Liver (tissue), 9 donors: Measurements from ENCODE around the gene OLFML2A. TPM values are rescaled to one million over a fixed set of nuclear protein-coding genes. Genes with fewer than 3 reads are reported as not detected.

Experiments used
- DNase-seq: peaks from one replicate; pipeline ENCODE4 v3.0.0-alpha.2; 2017; ENCODE audit warnings: low spot score
- H3K27ac ChIP-seq, 2 donors: one replicate each; pipeline ENCODE4 v1.7.0; 2013; ENCODE audit warnings: inconsistent platforms in 2 of 2, low read length in 2 of 2, control low read depth in 1 of 2, low read depth in 1 of 2, mild to moderate bottlenecking in 1 of 2
- H3K27me3 ChIP-seq, 4 donors: one replicate each; pipeline versions ENCODE4 v1.6.1 to v1.7.0; 2013; ENCODE audit warnings: low read length in 3 of 4, inconsistent platforms in 1 of 4, mild to moderate bottlenecking in 1 of 4, moderate library complexity in 1 of 4; ENCODE audit not compliant: control insufficient read depth in 4 of 4, insufficient read depth in 4 of 4
- H3K36me3 ChIP-seq, 4 donors: one replicate each; pipeline versions ENCODE4 v1.6.1 to v1.7.0; 2013; ENCODE audit warnings: low read length in 3 of 4, mild to moderate bottlenecking in 3 of 4, low read depth in 1 of 4, moderate library complexity in 1 of 4; ENCODE audit not compliant: control insufficient read depth in 4 of 4, insufficient read depth in 3 of 4
- H3K4me1 ChIP-seq, 4 donors: one replicate each; pipeline versions ENCODE4 v1.6.1 to v1.7.0; 2013; ENCODE audit warnings: low read length in 3 of 4, mild to moderate bottlenecking in 3 of 4, moderate library complexity in 1 of 4; ENCODE audit not compliant: control insufficient read depth in 4 of 4, insufficient read depth in 4 of 4
- H3K4me3 ChIP-seq, 3 donors: one replicate each; pipeline versions ENCODE4 v1.6.1 to v1.7.0; 2013; ENCODE audit warnings: low read length in 3 of 3, control low read depth in 1 of 3, low read depth in 1 of 3, mild to moderate bottlenecking in 1 of 3
- H3K9ac ChIP-seq, 2 donors: one replicate each; pipeline ENCODE4 v1.7.0; 2013; ENCODE audit warnings: low read length in 2 of 2, mild to moderate bottlenecking in 2 of 2, moderate library complexity in 2 of 2, control low read depth in 1 of 2, low read depth in 1 of 2
- H3K9me3 ChIP-seq, 4 donors: one replicate each; pipeline versions ENCODE4 v1.6.1 to v1.7.0; 2013; ENCODE audit warnings: low read length in 3 of 4; ENCODE audit not compliant: control insufficient read depth in 4 of 4
- ATF3 ChIP-seq: IDR thresholded peaks from 2 replicates; pipeline ENCODE4 v1.6.1; 2016; ENCODE audit warnings: antibody characterized with exemption
- CTCF ChIP-seq: fragments of 150-350 bp; IDR thresholded peaks from 2 replicates; pipeline ENCODE4 v1.5.1; 2017; ENCODE audit warnings: improper control_type of control experiment, low read depth, low read length; ENCODE audit not compliant: missing input control
- EGR1 ChIP-seq, 2 donors: IDR thresholded peaks; 2 replicates each; pipeline ENCODE4 v1.6.1; 2016 to 2018; ENCODE audit warnings: antibody characterized with exemption in 2 of 2, low read depth in 2 of 2
- FOXA1 ChIP-seq: IDR thresholded peaks from 2 replicates; pipeline ENCODE4 v1.6.1; 2016; ENCODE audit warnings: antibody characterized with exemption
- FOXA2 ChIP-seq: IDR thresholded peaks from 2 replicates; pipeline ENCODE4 v1.6.1; 2016; ENCODE audit warnings: antibody characterized with exemption
- GABPA ChIP-seq, 2 donors: IDR thresholded peaks in 1 of 2; conservative IDR thresholded peaks in 1 of 2; 2 replicates each; pipeline ENCODE4 v1.6.1; 2016; ENCODE audit warnings: antibody characterized with exemption in 2 of 2, mild to moderate bottlenecking in 1 of 2, moderate library complexity in 1 of 2
- HNF4A ChIP-seq, 2 donors: conservative IDR thresholded peaks; 2 replicates each; pipeline ENCODE4 v1.6.1; 2016; ENCODE audit warnings: antibody characterized with exemption in 2 of 2, mild to moderate bottlenecking in 2 of 2
- HNF4G ChIP-seq: IDR thresholded peaks from 2 replicates; pipeline ENCODE4 v1.6.1; 2016; ENCODE audit warnings: antibody characterized with exemption
- JUND ChIP-seq, 2 donors: IDR thresholded peaks; 2 replicates each; pipeline ENCODE4 v1.6.1; 2016; ENCODE audit warnings: antibody characterized with exemption in 2 of 2
- MAX ChIP-seq: IDR thresholded peaks from 2 replicates; pipeline ENCODE4 v1.6.1; 2016; ENCODE audit warnings: antibody characterized with exemption
- NR2F2 ChIP-seq: IDR thresholded peaks from 2 replicates; pipeline ENCODE4 v1.6.1; 2016; ENCODE audit warnings: antibody characterized with exemption
- RAD21 ChIP-seq, 2 donors: IDR thresholded peaks; 2 replicates each; pipeline ENCODE4 v1.6.1; 2016; ENCODE audit warnings: antibody characterized with exemption in 2 of 2, mild to moderate bottlenecking in 2 of 2
- RXRA ChIP-seq, 2 donors: IDR thresholded peaks; 2 replicates each; pipeline ENCODE4 v1.6.1; 2017 to 2018; ENCODE audit warnings: antibody characterized with exemption in 2 of 2, mild to moderate bottlenecking in 1 of 2
- SP1 ChIP-seq: IDR thresholded peaks from 2 replicates; pipeline ENCODE4 v1.6.1; 2018; ENCODE audit warnings: antibody characterized with exemption, mild to moderate bottlenecking
- TAF1 ChIP-seq: conservative IDR thresholded peaks from 2 replicates; pipeline ENCODE4 v1.6.1; 2016; ENCODE audit warnings: antibody characterized with exemption, mild to moderate bottlenecking
- YY1 ChIP-seq: IDR thresholded peaks from 2 replicates; pipeline ENCODE4 v1.6.1; 2016; ENCODE audit warnings: antibody characterized with exemption, mild to moderate bottlenecking
- ZBTB33 ChIP-seq: IDR thresholded peaks from 2 replicates; pipeline ENCODE4 v1.6.1; 2016; ENCODE audit warnings: antibody characterized with exemption
- WGBS: extraction: QIAGEN DNeasy Blood & Tissue Kit; methylation state at CpG from one replicate; pipeline ENCODE4 v1.1.7; 2013; 5-methylcytosine and 5-hydroxymethylcytosine counted together
- polyA plus RNA-seq, 2 donors: library from polyadenylated mRNA; stranded (reverse) in 1 of 2; unstranded in 1 of 2; fragments of 200-250 nt in 1 of 2; fragments of >200 nt in 1 of 2; fragmentation: Nextera tagmentation in 1 of 2; extraction: Ambion mirVana in 1 of 2; gene quantifications; one replicate each; pipeline versions ENCODE4 v1.2.1 to v1.2.3, GENCODE V29; 2013 to 2015
- total RNA-seq, 2 donors: library from RNA; depleted of rRNA; stranded (reverse); fragments of >200 nt; gene quantifications; one replicate each; pipeline ENCODE4 v1.2.3, GENCODE V29; 2014
- donor health status: healthy.
- donor health status: healthy.
- donor health status: healthy.
- donor health status: healthy.
- donor health status: healthy.

OLFML2A gene
- total and polyA plus RNA-seq, 4 donors: 0.15 to 1.1 (median 0.53) TPM

GRCh38 chr9:124854822-124855221, 77.9 kb downstream of the OLFML2A start:
- H3K4me1 ChIP-seq: peaks cover 2 to 16% (median 10%) of the 10 kb centered on the region in 4 donors
- H3K9ac ChIP-seq: no peak overlapping the region
- H3K4me3 ChIP-seq: no peak overlapping the region
- no peaks in the 10 kb centered on the region for H3K27me3 ChIP-seq
- 57% methylated on average over 7 of the region's 7 CpGs for WGBS
- H3K36me3 ChIP-seq: peaks cover 12 to 34% (median 19%) of the 10 kb centered on the region in 4 donors
- no peaks in the 10 kb centered on the region for H3K9me3 ChIP-seq
- DNase-seq: no peak
- H3K27ac ChIP-seq: no peak overlapping the region
- TF ChIP-seq EGR1 (IDR thresholded peaks at IDR 0.05; ENCODE audit: low read depth in 2 of 2) (no peak), ATF3 (no peak), CTCF (no peak), FOXA2 (no peak), HNF4A (conservative IDR thresholded peaks at IDR 0.05) (no peak), MAX (no peak), RXRA (IDR thresholded peaks at IDR 0.05) (no peak), ZBTB33 (no peak), YY1 (no peak), SP1 (no peak), JUND (IDR thresholded peaks at IDR 0.05) (no peak), FOXA1 (no peak), TAF1 (no peak), RAD21 (IDR thresholded peaks at IDR 0.05) (no peak), NR2F2 (no peak), GABPA (IDR thresholded peaks at IDR 0.05 in 1 of 2, conservative IDR thresholded peaks at IDR 0.05 in 1 of 2) (no peak)

GRCh38 chr9:124855566-124855943, 78.6 kb downstream of the OLFML2A start:
- Histone ChIP-seq H3K9me3 (no peaks in the 10 kb centered on the region), H3K27me3 (no peaks in the 10 kb centered on the region), H3K27ac (no peak overlapping the region), H3K9ac (no peak overlapping the region), H3K4me3 (no peak overlapping the region), H3K4me1 (peaks cover 2 to 21% (median 15%) of the 10 kb centered on the region in 4 donors), H3K36me3 (peaks cover 15 to 40% (median 25%) of the 10 kb centered on the region in 4 donors)
- TF ChIP-seq EGR1 (IDR thresholded peaks at IDR 0.05; ENCODE audit: low read depth in 2 of 2) (no peak), RAD21 (IDR thresholded peaks at IDR 0.05) (no peak), MAX (no peak), SP1 (no peak), RXRA (IDR thresholded peaks at IDR 0.05) (no peak), YY1 (no peak), NR2F2 (no peak), FOXA1 (no peak), HNF4G (no peak), HNF4A (conservative IDR thresholded peaks at IDR 0.05) (no peak), ZBTB33 (no peak), GABPA (IDR thresholded peaks at IDR 0.05 in 1 of 2, conservative IDR thresholded peaks at IDR 0.05 in 1 of 2) (no peak)
- no peak for DNase-seq
- 80% methylated on average over 18 of the region's 18 CpGs for WGBS
